GM19239 (cell line): Measurements from ENCODE around the gene RASSF9.

ENCODE experiments used
- DNase-seq: peaks from one replicate; pipeline ENCODE4 v3.0.0; 2011; ENCODE audit warnings: low spot score; ENCODE audit not compliant: insufficient read length
- FAIRE-seq: peaks from 2 replicates; lab custom pipeline; 2011; peaks lifted over from hg19 to GRCh38; lab: Jason Lieb, UNC

The RASSF9 gene

GRCh38 chr12:85823436-85824180 is 12.6 kb downstream of the RASSF9 start:
- DNase-seq (no peak), FAIRE-seq (no peak)

GRCh38 chr12:85821759-85822158 is 14.4 kb downstream of the RASSF9 start:
- DNase-seq (no peak), FAIRE-seq (no peak)

GRCh38 chr12:85821206-85821605 is 15.0 kb downstream of the RASSF9 start:
- FAIRE-seq (no peak), DNase-seq (no peak)

GRCh38 chr12:85820101-85820500 is 16.1 kb downstream of the RASSF9 start:
- DNase-seq: no peak
- FAIRE-seq: no peak

- FAIRE-seq (no peak), DNase-seq (no peak)
Observed at GRCh38 chr12:85814741-85815140, 21.5 kb downstream of the RASSF9 start.

GRCh38 chr12:85814071-85814470 is 22.1 kb downstream of the RASSF9 start:
- FAIRE-seq: no peak
- no peak for DNase-seq

- no peak for FAIRE-seq
- no peak for DNase-seq
Observed at GRCh38 chr12:85809500-85809899, 26.7 kb downstream of the RASSF9 start.

- FAIRE-seq: no peak
- DNase-seq: no peak
Observed at GRCh38 chr12:85807730-85808129, 28.5 kb downstream of the RASSF9 start.

GRCh38 chr12:85805654-85806053 is 30.6 kb downstream of the RASSF9 start:
- DNase-seq (no peak), FAIRE-seq (no peak)

GRCh38 chr12:85804663-85805062 is 31.5 kb downstream of the RASSF9 start:
- FAIRE-seq (no peak), DNase-seq (no peak)

- DNase-seq: no peak
- FAIRE-seq: no peak
Observed at GRCh38 chr12:85803923-85804322, 32.3 kb downstream of the RASSF9 start.

- DNase-seq: no peak
Observed at GRCh38 chr12:85803231-85803630, 33.0 kb downstream of the RASSF9 start.

GRCh38 chr12:85798122-85798521 is 38.1 kb downstream of the RASSF9 start:
- no peak for DNase-seq
- FAIRE-seq: no peak

More at GRCh38 chr12:85803231-85803630, 33.0 kb downstream of the RASSF9 start:
- no peak for FAIRE-seq

GRCh38 chr12:85796001-85796400 is 40.2 kb downstream of the RASSF9 start:
- no peak for DNase-seq
- no peak for FAIRE-seq

- no peak for DNase-seq
- FAIRE-seq: no peak
Observed at GRCh38 chr12:85794531-85794930, 41.7 kb downstream of the RASSF9 start.

GRCh38 chr12:85784096-85784720 is 52.0 kb downstream of the RASSF9 start:
- DNase-seq: no peak
- no peak for FAIRE-seq

- no peak for DNase-seq
- FAIRE-seq: no peak
Observed at GRCh38 chr12:85782711-85783110, 53.5 kb downstream of the RASSF9 start.

- no peak for FAIRE-seq
Observed at GRCh38 chr12:85781766-85782165, 54.4 kb downstream of the RASSF9 start.

GRCh38 chr12:85779768-85780167 is 56.4 kb downstream of the RASSF9 start:
- DNase-seq (no peak), FAIRE-seq (no peak)

More at GRCh38 chr12:85781766-85782165, 54.4 kb downstream of the RASSF9 start:
- no peak for DNase-seq

GRCh38 chr12:85775091-85775490 is 61.1 kb downstream of the RASSF9 start:
- FAIRE-seq (no peak), DNase-seq (no peak)

- no peak for DNase-seq
- no peak for FAIRE-seq
Observed at GRCh38 chr12:85765453-85765869, 70.7 kb downstream of the RASSF9 start.

GRCh38 chr12:85759623-85760022 is 76.6 kb downstream of the RASSF9 start:
- FAIRE-seq (no peak), DNase-seq (no peak)
